BLaER1 treated with 17β-estradiol and CSF1 and Interleukin-3, amounts not matched to agents 10 nM and 100 nM (cell line): ENCODE results near the gene CDKAL1.

Experiments
- H3K27ac ChIP-seq, 11 experiments: shearing (Covaris generic); formaldehyde crosslinking; 2 replicates each; pipeline ENCODE4 v1.8.1; 2022
- H3K27me3 ChIP-seq, 11 experiments: shearing (Covaris generic); formaldehyde crosslinking; 2 replicates each; pipeline ENCODE4 v1.8.1; 2022
- H3K36me3 ChIP-seq, 11 experiments: shearing (Covaris generic); formaldehyde crosslinking; 2 replicates each; pipeline ENCODE4 v1.8.1; 2022
- H3K4me1 ChIP-seq, 10 experiments: shearing (Covaris generic); formaldehyde crosslinking; 2 replicates each; pipeline ENCODE4 v1.8.1; 2022
- H3K4me2 ChIP-seq, 11 experiments: shearing (Covaris generic); formaldehyde crosslinking; 2 replicates each; pipeline ENCODE4 v1.8.1; 2022
- H3K4me3 ChIP-seq, 10 experiments: shearing (Covaris generic); formaldehyde crosslinking; 2 replicates each; pipeline ENCODE4 v1.8.1; 2022
- H3K9ac ChIP-seq, 11 experiments: shearing (Covaris generic); formaldehyde crosslinking; 2 replicates each; pipeline ENCODE4 v1.8.1; 2022
- H3K9me3 ChIP-seq, 11 experiments: shearing (Covaris generic); formaldehyde crosslinking; replicated peaks in 1 of 11; 2 replicates each; pipeline ENCODE4 v1.8.1; 2022
- H4K20me1 ChIP-seq, 11 experiments: shearing (Covaris generic); formaldehyde crosslinking; 2 replicates each; pipeline ENCODE4 v1.8.1; 2022
- Cebpa-rat ChIP-seq, 11 experiments: shearing (Covaris generic); IDR thresholded peaks; 2 replicates each; pipeline ENCODE4 v1.8.1; 2022

CDKAL1 gene

DNA sequence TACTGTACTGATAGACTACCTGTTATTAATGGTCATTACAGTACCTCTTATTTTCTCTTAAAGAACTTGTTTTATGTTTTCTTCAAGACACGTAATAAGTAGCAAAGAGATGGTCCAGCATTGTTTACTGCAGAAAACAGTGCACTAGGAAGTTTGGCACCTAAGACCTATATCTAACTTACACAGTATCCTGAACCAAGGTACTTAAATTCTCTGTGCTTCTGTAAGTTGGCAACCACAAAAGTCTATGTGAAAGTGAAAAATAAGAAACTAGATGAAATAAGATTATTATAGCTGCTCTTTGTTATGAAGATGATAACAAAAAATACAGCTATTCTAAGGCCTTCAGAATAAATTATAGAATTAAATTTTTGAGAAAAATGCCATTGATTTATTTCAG lies 647.6 kb downstream of the CDKAL1 start:
- no peak overlapping the region for H3K4me3 ChIP-seq
- H3K27ac ChIP-seq = no peak overlapping the region
- no peak overlapping the region for H3K4me2 ChIP-seq
- no peaks in the 10 kb centered on the region for H3K4me1 ChIP-seq
- H3K27me3 ChIP-seq = no peaks in the 10 kb centered on the region
- H4K20me1 ChIP-seq = no peaks in the 10 kb centered on the region
- peaks cover 0 to 14% (median 7%) of the 10 kb centered on the region in 11 experiments; a peak in 12 of 22 replicates for H3K9me3 ChIP-seq
- TF ChIP-seq Cebpa-rat (IDR thresholded peaks at IDR 0.05) = no peak
- H3K36me3 ChIP-seq = peaks cover 0 to 7% (median 0%) of the 10 kb centered on the region in 11 experiments; a peak in 3 of 22 replicates
- no peak overlapping the region for H3K9ac ChIP-seq

DNA sequence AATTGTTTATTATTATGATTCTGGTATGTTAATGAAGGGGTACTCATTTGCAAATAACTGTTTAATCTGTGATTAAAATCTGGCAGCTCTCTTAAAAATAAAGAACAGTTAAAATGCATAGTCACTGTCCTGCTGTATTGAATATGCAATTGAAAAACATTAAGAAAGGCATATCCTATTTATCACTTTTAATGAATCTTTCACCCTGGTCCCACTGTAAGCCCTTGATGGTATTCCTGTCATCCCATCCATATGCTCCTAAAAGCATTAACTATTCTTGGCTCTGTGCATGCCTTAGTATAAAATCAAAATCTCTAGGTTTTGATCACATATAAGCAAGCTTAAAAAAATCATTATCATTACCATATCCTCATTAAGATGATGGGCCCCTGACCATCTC lies 648.3 kb downstream of the CDKAL1 start:
- no peak overlapping the region for H3K4me2 ChIP-seq
- no peak overlapping the region for H3K27ac ChIP-seq
- H4K20me1 ChIP-seq = no peaks in the 10 kb centered on the region
- no peak overlapping the region for H3K9ac ChIP-seq
- peaks cover 0 to 7% (median 0%) of the 10 kb centered on the region in 11 experiments; a peak in 3 of 22 replicates for H3K36me3 ChIP-seq
- no peaks in the 10 kb centered on the region for H3K27me3 ChIP-seq
- H3K4me1 ChIP-seq = peaks cover 0 to 4% (median 0%) of the 10 kb centered on the region in 10 experiments; a peak in 4 of 20 replicates
- H3K4me3 ChIP-seq = no peak overlapping the region
- TF ChIP-seq Cebpa-rat (IDR thresholded peaks at IDR 0.05) = no peak
- peaks cover 0 to 14% (median 7%) of the 10 kb centered on the region in 11 experiments; a peak in 12 of 22 replicates for H3K9me3 ChIP-seq

DNA sequence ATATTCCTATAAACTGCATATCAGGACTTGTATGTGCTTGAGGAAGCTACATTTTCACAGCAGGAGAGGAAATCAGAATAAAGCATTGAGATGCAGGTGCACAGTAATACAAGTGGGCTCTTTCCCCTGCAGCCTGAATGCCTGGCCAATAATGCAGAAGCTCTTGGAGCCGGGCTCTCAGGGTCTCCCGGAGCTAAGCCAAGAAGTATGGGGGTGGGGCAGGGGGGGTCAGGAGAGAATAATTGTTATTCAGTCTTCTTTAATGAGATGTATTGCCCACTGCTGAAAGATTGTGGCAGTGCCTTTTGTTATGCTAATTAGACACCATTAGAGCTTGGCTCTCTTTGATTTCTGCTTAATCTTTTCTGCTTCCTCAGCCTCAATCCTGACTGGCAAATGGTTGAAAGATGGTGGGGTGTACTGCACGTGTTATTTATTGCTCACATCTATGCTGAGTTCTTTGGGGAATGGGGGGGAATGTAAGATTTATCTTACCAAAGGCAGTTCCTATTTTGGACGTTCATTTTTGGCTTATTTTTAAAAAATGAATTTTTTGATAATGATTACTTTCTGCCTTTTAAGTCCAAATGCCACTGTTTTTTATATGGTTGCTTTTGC lies 651.7 kb downstream of the CDKAL1 start:
- peaks cover 0 to 4% (median 0%) of the 10 kb centered on the region in 11 experiments; a peak in 2 of 22 replicates for H3K36me3 ChIP-seq
- no peak overlapping the region for H3K9ac ChIP-seq
- no peak overlapping the region for H3K4me2 ChIP-seq
- no peaks in the 10 kb centered on the region for H3K27me3 ChIP-seq
- TF ChIP-seq Cebpa-rat (IDR thresholded peaks at IDR 0.05) = no peak
- H3K9me3 ChIP-seq = peaks cover 0 to 4% (median 3%) of the 10 kb centered on the region in 11 experiments; a peak in 11 of 22 replicates
- H3K4me3 ChIP-seq = no peak overlapping the region
- H3K27ac ChIP-seq = no peak overlapping the region
- H3K4me1 ChIP-seq = peaks cover 11 to 36% (median 26%) of the 10 kb centered on the region in 10 experiments
- no peaks in the 10 kb centered on the region for H4K20me1 ChIP-seq

DNA sequence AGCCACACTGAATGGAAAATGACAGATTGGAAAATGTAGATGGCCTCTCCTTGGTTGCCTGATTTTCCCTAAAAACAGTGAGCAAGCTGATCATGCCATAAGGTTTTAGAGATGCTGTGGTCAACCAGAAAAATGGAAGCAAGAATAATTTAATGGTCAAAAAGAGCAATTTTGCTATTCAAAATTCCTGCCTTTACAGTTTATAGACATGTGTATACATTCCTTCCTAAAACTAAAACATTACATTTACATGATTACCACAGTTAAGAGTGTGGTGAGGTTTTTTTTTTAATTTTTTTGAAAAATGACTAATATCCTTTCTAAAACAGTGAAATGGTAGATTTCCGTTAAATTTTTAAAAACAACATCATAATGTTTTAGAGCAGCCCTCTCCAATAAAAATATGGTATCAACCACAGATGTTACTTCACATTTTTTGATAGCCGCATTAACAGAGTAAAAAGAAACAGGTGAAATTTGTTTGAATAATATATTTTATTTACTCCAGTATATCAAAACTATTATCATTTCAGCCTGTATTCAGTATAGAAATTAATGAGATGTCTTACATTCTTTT lies 652.3 kb downstream of the CDKAL1 start:
- Histone ChIP-seq H3K4me1 (peaks cover 17 to 42% (median 32%) of the 10 kb centered on the region in 10 experiments), H3K27ac (no peak overlapping the region), H3K9me3 (no peaks in the 10 kb centered on the region), H3K4me2 (no peak overlapping the region), H4K20me1 (no peaks in the 10 kb centered on the region), H3K36me3 (no peaks in the 10 kb centered on the region), H3K27me3 (no peaks in the 10 kb centered on the region), H3K4me3 (no peak overlapping the region), H3K9ac (no peak overlapping the region)
- TF ChIP-seq Cebpa-rat (IDR thresholded peaks at IDR 0.05) = no peak

DNA sequence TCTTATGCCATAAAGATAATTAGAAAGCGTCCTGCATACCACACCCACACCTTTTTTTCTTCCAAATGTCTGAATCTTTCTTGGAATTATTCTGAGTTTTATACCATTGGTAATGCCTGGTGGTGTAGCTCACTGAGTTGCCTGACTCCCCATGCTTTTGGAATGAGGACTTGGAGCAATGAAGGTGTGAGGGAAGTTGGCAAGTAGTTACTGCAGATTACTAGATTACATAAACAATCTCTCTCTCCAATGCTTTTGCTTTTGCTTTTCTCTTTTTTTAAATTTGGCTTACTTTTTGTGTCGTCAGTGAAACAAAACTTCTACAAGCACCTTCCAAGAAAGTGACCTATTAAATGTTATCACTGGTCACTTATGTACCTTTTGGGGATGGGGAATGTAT lies 653.2 kb downstream of the CDKAL1 start:
- H3K36me3 ChIP-seq = no peaks in the 10 kb centered on the region
- no peak for TF ChIP-seq Cebpa-rat (IDR thresholded peaks at IDR 0.05)
- H3K4me2 ChIP-seq = no peak overlapping the region
- peaks cover 18 to 44% (median 34%) of the 10 kb centered on the region in 10 experiments for H3K4me1 ChIP-seq
- H3K27ac ChIP-seq = no peak overlapping the region
- no peak overlapping the region for H3K4me3 ChIP-seq
- H3K9ac ChIP-seq = no peak overlapping the region
- H3K27me3 ChIP-seq = no peaks in the 10 kb centered on the region
- H4K20me1 ChIP-seq = no peaks in the 10 kb centered on the region
- 0 out of 22 replicates have a peak, but pooled peaks cover 0 to 2% (median 0%) of the 10 kb centered on the region in 11 experiments for H3K9me3 ChIP-seq

DNA sequence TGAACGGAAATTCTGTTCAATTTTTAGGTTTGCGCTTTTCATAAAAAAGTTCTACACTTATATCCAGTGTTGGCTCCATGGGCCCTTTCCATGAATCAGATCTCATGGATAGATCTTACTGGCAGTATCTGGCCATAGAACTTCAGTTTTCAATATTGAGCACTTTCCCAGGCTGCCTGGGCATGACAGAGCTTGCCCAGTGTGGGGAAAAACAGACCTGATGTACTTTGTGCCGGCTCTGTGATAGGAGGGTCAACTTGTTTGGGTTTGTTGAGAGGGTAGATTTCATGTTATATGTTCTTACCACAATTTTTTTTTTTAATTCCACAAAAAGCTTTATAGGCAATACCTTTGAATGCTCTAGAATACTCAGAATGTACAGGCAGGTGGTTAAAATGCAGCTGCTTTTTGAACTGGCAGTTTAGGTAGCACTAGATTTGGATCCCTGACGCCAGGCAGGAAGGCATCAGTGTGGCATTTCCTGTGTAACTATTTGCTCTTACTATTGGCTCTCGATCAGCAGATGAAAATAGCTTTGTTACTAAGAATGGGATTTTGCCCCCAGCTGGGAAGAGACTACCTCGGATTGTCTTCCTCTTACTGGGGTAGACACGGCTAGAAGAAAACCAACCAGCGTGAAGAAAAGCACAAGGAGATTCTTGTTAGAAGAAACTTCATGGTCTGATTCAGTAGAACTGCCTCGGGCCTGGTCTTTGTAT lies 654.4 kb downstream of the CDKAL1 start:
- no peaks in the 10 kb centered on the region for H4K20me1 ChIP-seq
- peaks cover 3 to 14% (median 9%) of the 10 kb centered on the region in 11 experiments; a peak in 17 of 22 replicates for H3K9me3 ChIP-seq
- 0 out of 22 replicates have a peak, but pooled peaks cover 0 to 6% (median 0%) of the 10 kb centered on the region in 11 experiments for H3K36me3 ChIP-seq
- H3K4me1 ChIP-seq = peaks cover 18 to 44% (median 34%) of the 10 kb centered on the region in 10 experiments
- no peak for TF ChIP-seq Cebpa-rat (IDR thresholded peaks at IDR 0.05)
- H3K27me3 ChIP-seq = no peaks in the 10 kb centered on the region
- peak overlapping the region in 2 of 11 experiments; percentile 5 to 8; a peak in 3 of 22 replicates for H3K9ac ChIP-seq
- no peak overlapping the region; a peak in 1 of 20 replicates for H3K4me3 ChIP-seq
- peak overlapping the region; percentile 47 to 78 (median 62) for H3K4me2 ChIP-seq
- peak overlapping the region in 9 of 11 experiments; percentile 4 to 68 (median 37); a peak in 13 of 22 replicates for H3K27ac ChIP-seq

DNA sequence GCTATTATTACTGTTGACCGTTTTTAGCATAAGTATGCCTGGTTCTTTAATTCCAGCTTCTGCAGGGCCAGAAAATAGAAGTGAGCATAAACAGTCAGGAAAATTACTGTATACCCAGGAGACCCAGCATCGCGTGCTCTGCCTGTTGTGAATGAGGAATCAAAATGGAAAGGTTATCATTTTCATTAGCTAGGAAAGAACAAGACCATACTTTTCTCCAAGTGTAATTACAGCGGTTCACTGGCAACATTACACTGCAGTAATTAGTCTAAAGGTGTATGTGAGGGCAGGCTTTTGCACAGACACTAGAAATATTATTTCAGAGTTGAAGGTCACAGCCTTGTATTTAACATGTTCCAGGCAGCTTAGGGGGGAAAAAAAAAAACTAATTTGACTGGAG lies 655.5 kb downstream of the CDKAL1 start:
- Histone ChIP-seq H3K27me3 (no peaks in the 10 kb centered on the region), H3K4me2 (peak overlapping the region in 8 of 11 experiments; percentile 11 to 78 (median 60); a peak in 14 of 22 replicates), H3K27ac (no peak overlapping the region; a peak in 1 of 22 replicates)

DNA sequence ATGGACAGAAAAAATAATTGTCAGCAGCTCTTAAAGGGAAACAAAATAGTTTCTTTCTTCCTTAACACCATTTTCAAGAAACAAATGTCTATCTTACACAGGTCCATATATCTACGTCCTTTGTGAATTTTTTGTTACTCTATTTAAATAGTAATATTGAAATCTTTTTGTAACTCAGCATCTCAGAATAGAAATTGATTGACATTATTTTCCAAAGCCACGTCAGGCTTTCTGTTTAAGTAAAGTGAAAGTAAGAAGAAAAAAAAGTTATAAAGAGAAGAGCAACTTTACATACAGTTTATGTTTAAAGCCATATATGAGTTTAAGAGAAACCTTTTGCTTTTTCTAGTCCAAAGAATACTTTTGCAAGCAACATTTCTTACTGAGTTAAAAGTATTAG lies 656.4 kb downstream of the CDKAL1 start:
- Histone ChIP-seq H3K4me1 (peaks cover 18 to 44% (median 38%) of the 10 kb centered on the region in 10 experiments), H4K20me1 (no peaks in the 10 kb centered on the region), H3K4me3 (no peak overlapping the region), H3K9ac (no peak overlapping the region), H3K36me3 (peaks cover 0 to 8% (median 0%) of the 10 kb centered on the region in 11 experiments; a peak in 1 of 22 replicates), H3K4me2 (peak overlapping the region in 9 of 11 experiments; percentile 21 to 78 (median 59); a peak in 12 of 22 replicates), H3K9me3 (peaks cover 8 to 23% (median 14%) of the 10 kb centered on the region in 11 experiments; a peak in 18 of 22 replicates), H3K27me3 (no peaks in the 10 kb centered on the region), H3K27ac (no peak overlapping the region)
- TF ChIP-seq Cebpa-rat (IDR thresholded peaks at IDR 0.05) = no peak

More for the DNA sequence above, 655.5 kb downstream of the CDKAL1 start:
- Histone ChIP-seq H3K4me1 (peaks cover 18 to 44% (median 38%) of the 10 kb centered on the region in 10 experiments), H4K20me1 (no peaks in the 10 kb centered on the region), H3K36me3 (peaks cover 0 to 8% (median 0%) of the 10 kb centered on the region in 11 experiments; a peak in 1 of 22 replicates), H3K9me3 (peaks cover 8 to 23% (median 14%) of the 10 kb centered on the region in 11 experiments; a peak in 18 of 22 replicates), H3K4me3 (no peak overlapping the region; a peak in 1 of 20 replicates), H3K9ac (no peak overlapping the region)
- no peak for TF ChIP-seq Cebpa-rat (IDR thresholded peaks at IDR 0.05)
